Islet precursor cell (in vitro differentiated cells): ENCODE measurements around the gene HAGHL.
A peak's percentile ranks its signal among the peaks of the same experiment; 100 is the strongest.

Experiments
- DNase-seq: peaks from one replicate; pipeline ENCODE4 v3.0.0-alpha.2; 2018

HAGHL gene, protein sequence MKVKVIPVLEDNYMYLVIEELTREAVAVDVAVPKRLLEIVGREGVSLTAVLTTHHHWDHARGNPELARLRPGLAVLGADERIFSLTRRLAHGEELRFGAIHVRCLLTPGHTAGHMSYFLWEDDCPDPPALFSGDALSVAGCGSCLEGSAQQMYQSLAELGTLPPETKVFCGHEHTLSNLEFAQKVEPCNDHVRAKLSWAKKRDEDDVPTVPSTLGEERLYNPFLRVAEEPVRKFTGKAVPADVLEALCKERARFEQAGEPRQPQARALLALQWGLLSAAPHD

DNA sequence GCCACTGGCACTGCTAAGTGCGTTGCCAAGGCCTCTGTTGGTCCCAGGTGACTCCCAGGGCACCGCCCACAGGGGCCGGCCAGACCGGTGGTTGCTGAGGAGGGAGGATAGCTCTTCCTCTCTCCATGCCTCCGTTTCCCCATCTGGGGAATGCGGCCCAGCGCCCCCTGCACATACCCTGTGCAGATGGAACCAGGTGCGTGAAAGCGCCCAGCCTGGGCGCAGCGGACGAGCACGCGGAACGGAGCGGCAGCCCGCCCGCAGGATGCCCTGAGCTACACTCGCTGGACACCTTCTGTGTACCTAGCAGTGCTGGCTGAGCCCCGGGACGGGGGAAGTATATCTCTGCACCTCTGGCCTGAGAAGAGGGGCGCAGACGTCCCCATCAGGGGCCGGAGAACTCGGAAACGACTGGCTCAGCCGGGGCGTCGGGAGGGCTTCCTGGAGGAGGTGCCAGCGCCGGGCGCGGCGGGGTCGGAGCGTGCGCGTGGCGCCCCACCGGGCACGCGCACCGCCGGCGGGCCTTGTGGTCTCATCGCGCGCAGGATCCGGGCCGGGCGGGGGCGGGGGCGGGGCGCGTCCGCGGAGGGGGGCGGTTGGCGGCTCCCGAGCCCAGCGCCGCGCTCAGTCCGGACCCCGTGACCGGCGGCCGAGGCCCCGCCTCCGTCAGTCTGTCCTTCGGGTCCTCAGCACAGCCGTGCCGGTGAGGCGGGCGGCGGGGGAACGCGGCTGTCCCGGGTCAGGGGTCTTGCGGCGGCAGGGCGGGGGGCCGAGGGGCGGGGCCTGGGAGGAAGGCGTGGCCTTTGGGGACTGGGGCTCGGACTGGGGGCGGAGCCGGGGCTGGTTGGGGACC lies at the start of gene HAGHL, which contains the start of gene CCDC78:
HAGHL (plus strand) TSS at position 669 of the 853 bp plus-strand sequence. CDS start 404 bp downstream, outside the sequence.
CCDC78 (minus strand) TSS at position 6 of the 853 bp plus-strand sequence. CDS start 76 bp downstream, outside the sequence.
- DNase-seq, result peak; percentile 80

DNA sequence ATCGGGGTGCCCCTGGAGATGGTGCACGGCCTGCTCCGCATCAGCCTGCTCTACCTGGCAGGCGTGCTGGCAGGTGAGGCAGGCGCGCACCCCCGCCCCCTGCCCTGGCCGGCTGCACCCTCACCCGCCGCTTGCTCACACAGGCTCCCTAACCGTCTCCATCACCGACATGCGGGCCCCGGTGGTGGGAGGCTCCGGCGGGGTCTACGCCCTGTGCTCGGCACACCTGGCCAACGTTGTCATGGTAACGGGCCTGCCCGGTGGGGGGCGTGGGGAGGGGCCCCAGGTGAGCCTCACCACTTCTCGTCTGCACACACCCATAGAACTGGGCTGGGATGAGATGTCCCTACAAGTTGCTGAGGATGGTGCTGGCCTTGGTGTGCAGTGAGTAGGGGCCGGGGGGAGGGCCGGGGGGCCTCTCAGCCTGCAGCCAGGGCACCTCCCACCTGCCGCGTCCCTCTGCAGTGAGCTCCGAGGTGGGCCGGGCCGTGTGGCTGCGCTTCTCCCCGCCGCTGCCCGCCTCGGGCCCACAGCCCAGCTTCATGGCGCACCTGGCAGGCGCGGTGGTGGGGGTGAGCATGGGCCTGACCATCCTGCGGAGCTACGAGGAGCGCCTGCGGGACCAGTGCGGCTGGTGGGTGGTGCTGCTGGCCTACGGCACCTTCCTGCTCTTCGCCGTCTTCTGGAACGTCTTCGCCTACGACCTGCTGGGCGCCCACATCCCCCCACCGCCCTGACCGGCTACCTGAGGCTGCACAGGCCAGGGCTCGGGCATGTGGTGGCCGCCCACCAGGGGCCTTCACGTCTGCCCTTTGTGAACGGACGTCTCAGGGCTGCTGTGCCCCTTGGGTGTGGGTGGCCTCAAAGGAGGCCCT lies 49.4 kb upstream of the HAGHL start:
- DNase-seq, result no peak

DNA sequence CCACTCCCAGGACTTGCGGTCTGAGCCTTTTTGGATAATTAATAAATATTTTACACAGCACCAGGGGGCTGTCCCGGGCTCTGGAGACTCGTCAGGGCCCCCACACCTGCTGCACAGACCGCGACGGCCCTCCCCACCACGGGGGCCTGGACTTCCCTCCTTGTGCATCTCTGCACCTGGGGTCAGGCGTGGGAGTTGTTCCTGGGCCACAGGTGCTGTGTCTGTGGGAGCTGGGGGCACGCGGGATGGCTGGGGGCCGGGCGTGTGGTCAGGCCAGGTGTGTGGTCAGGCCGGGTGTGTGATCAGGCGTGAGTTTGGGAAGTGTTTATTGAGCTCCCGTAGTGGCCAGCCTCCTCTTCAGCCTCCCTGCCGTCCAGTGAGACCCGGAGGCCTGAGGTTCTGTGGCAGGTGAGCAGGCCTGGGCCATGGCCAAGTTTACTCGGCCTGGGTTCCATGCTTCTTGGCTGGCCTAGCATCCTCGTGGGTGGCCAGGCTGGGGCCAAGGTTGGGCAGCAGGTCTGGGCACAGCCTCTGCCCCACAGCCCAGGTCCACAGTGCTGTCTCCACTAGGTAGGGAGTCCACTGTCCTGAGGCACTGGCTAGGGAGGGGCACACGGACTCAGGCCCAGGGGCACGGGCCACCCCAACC lies 48.6 kb upstream of the HAGHL start:
- no peak for DNase-seq

DNA sequence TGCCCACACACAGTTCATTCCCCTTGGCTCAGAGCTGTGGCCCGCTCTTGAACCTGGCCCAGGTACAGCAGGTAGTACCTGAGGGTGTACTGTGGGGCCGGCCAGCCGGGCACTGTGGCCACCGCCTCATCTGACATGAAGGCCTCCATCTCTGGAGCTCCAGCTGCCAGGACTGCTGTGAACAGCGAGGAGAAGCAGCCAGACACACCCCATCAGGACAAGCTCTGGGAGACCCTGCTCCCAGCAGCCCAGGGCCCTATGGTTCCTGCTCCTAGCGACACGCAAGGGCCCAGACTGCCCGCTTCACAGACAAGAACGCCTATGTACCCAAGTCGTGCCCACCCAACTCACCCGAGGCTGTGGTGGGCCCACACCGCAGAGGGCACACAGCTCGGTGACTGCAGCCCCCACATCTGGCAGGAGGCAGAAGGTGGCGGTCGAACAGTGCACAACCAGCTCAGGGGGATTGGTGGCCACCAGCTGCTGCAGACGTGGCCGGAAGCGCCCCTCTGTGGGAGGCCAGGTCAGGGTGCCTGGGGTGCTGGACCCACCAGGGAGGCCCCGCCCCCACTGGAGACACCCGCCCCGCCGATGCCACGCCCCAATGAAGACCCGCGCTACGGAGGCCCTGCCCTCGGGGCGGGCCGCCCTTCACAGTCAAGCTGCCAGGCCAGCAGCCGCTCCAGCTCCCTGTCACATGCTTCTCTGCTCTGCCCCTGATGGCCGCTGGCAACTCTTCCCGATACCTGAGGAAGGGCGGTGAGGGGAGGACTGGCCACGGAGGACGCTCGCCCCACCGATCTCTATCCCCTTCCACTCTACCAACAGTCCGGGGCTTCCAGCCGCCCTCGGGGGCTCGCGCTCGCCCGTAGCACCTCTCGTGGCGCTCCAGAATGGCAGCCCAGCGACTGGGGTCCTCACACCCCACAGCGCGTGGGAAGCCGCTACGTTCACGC lies 47.8 kb upstream of the HAGHL start:
- DNase-seq, result peak; percentile 90

DNA sequence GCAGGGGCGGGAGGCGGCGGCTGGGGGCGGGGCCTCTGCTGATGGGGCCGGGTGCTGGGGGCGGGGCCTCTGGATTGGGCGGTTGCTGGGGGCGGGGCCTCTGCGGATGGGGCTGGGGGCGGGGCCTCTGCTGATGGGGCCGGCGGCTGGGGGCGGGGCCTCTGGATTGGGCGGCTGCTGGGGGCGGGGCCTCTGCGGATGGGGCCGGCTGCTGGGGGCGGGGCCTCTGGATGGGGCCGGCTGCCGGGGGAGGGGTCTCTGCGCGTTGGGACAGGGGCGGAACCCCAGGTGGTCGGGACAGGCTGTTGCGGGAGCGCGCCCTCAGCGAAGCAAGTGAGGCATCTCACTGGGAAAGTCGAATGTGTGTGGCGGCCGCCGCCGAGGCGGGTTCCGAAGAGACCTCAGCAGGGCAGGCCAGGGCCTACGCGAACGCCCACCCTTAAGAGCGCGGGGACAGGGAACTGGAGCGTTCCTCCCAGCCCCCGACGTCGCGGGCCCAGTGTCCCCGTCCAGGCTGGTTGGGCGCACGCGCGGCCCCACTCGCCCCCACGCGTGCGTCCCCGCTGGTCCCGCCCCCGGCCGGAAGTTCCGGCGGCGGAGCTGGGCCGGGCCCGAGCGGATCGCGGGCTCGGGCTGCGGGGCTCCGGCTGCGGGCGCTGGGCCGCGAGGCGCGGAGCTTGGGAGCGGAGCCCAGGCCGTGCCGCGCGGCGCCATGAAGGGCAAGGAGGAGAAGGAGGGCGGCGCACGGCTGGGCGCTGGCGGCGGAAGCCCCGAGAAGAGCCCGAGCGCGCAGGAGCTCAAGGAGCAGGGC lies 46.9 kb upstream of the HAGHL start, which contains the start of gene STUB1:
STUB1 (plus strand) TSS at position 597 of the 811 bp plus-strand sequence; CDS start at position 713, 116 bp downstream.
- peak; percentile 96 for DNase-seq

DNA sequence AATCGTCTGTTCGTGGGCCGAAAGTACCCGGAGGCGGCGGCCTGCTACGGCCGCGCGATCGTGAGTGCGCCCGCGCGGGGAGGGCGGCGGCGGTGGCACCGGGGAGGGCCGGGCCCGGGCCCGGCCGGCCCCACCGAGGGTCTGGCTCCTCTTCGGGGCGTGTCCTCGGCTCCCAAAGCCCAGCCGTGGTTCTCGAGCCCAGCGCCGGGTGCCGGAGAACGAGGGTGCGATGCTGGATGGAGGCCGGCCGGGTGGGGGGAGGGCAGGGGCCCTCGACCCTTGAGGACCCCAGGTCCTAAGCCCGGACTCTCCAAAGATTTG lies 46.3 kb upstream of the HAGHL start:
- DNase-seq, result no peak

DNA sequence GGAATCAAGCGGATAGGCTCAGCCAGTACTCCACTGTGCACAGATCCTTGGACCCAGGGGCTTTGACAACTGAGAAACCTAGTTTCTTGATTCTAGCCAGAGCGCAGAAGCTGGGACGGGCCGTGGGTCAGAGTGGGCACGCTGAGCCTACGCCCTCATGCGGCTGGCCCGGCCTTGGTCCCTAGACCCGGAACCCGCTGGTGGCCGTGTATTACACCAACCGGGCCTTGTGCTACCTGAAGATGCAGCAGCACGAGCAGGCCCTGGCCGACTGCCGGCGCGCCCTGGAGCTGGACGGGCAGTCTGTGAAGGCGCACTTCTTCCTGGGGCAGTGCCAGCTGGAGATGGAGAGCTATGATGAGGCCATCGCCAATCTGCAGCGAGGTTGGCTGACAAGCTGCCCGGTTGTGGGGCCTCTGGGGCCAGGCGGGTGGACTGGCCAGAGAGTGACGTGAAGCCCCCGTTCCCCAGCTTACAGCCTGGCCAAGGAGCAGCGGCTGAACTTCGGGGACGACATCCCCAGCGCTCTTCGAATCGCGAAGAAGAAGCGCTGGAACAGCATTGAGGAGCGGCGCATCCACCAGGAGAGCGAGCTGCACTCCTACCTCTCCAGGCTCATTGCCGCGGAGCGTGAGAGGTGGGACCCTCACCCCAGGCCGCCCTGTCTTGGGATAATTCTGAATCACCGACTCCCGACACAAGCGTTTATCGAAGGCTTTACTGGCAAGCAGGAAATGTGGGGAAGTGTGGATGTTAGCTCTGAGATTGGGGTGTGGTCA lies 45.8 kb upstream of the HAGHL start:
- peak; percentile 70 for DNase-seq

DNA sequence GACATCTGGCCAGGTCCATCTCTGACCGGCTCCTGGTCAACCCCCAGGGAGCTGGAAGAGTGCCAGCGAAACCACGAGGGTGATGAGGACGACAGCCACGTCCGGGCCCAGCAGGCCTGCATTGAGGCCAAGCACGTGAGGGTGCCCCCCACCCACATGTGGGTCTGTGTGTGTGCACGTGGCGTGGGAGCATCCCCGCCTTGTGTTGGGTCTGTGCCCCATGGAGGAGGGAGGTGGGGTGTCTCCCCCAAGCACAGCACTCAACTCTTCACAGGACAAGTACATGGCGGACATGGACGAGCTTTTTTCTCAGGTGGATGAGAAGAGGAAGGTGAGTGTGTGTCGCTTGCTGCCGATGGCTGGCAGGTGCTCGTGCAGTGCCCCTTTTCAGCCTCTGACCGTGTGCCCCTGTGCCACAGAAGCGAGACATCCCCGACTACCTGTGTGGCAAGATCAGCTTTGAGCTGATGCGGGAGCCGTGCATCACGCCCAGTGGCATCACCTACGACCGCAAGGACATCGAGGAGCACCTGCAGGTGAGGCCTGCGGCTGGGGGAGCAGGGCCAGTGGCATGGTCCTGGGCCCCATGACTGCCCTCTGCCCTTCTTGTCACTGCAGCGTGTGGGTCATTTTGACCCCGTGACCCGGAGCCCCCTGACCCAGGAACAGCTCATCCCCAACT lies 45.0 kb upstream of the HAGHL start:
- no peak for DNase-seq

DNA sequence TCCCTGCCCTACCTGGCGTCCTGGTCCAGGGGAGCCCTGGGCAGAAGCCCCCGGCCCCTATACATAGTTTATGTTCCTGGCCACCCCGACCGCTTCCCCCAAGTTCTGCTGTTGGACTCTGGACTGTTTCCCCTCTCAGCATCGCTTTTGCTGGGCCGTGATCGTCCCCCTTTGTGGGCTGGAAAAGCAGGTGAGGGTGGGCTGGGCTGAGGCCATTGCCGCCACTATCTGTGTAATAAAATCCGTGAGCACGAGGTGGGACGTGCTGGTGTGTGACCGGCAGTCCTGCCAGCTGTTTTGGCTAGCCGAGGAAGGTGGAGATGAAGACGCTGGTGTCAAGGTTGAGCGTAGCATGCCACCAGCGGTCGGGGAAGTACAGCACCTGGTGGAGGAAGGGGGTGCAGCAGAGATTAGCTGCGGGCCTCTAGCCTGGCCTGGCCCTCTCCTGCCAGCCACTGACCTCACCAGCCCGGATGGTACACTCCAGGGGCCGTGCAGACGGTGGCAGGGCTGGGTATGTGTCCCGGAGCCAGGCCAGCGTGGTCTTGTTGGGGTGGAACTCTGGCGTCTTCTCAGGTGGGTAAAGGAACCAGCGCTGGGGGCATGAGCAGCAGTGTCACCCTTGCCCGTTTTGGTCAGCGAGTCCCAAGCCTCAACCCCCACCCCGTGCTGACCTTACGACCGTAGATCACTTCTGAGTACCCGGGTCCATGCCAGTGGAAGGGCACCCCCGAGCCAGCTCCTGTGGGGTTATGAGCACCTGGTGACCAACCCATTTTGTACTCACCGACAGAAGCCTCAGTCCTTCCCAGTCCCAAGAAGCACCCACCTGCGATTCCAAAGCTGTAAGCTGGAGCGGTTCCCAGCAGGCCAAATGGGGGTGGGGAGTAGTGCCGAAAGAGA lies 44.2 kb upstream of the HAGHL start:
- no peak for DNase-seq

DNA sequence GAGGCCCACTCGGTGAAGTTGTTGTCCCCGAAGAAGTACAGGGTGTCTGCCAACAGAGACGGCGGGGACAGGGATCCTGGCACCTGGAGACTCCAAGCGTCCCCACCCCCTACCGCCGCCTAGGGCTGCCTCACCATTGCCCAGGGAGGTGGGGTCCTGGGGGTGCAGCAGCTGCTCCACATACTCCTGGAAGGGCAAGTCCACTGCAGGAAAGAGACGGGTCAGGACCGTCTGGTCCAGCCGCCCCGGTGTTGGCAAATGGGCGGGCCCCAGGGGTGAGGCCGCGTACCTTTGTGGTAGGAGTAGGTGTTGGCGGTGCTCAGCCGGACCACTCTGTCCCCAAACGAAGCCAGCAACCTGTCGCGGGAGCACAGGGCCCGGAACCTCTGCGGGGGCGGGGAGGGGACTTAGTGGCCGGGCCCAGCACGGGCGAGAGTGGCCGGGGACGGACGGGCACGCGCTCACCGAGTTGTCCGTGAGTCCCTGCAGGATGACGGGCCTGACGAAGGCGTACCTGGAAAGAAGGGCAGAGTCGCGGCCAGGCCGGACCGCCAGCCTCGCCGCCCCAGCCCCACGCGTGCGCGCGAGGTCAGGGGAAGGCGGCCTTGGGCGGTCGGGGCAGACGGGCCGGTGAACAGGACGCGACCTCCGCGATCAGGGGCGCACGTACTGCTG lies 43.4 kb upstream of the HAGHL start:
- DNase-seq, result no peak

DNA sequence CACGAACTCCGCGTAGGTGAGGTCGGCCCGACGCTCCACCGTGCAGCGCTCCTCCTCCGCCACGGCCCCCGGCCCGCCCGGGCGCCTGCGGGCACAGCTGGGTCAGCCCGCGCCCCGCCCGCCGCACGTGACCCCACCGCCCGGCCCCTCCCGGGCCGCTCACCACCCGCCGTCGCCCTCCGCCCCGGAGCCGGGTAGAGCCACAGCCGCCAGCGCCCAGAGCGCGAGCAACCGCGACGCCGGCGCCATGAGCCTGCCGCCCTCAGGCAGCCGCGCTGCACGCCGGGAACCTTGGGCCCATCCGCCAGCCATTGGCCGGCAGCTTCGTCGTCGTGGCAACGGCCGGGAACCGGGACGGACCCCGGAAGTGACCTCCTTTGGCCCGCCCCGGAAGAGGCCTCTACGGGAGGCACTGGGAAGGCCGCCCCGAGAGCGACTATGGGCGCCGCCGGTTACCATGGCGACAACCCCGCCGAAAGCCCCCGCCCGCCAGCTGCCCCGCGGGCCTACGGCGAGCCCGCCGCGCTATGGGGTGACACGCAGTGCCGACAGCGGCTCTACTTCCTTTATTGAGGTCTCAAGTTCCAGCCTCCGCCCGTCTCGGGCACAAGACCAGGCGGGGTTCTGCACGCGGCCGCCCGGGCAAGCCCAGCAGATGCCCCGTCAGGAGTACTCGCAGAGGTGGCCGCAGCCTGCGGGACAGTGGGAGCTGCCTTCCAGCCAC lies 42.7 kb upstream of the HAGHL start, which contains the start of gene JMJD8:
JMJD8 (minus strand) TSS at position 264 of the 724 bp plus-strand sequence; CDS start at position 249, 15 bp downstream.
- peak; percentile 97 for DNase-seq

DNA sequence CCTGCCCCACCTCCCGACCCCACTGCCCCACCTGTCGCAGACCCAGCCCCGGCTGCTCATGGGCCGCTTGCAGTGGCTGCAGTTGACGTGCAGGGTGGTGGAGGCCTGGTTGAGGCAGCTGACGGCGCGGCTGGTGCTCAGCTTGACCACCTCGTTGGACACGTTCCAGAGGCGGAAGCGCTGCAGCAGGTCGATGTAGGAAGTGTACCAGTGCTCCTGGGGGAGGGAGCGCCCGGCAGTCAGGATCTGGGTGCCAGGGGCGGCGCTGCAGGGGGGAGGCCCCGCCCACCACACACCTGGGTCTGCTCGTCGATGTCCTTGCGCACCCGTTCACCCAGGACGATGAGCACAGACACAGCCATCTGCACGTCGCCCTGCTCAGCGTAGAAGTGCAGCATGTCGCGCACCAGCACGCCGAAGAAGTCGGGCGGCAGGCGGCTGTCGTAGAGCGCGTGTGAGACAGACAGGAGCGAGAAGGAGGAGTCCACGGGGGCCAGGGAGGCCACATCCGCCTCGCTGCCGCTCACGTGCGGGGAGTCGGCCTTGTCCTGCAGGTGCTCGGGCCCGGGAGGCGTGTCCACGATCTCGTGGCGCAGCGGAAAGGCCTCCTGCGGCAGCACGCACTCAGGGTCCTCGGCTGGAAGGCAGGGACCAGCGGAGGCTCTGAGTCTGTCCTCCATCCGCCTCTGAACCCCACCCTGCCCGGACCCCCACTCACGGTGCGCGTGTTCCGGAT lies 41.8 kb upstream of the HAGHL start:
- DNase-seq, result no peak

DNA sequence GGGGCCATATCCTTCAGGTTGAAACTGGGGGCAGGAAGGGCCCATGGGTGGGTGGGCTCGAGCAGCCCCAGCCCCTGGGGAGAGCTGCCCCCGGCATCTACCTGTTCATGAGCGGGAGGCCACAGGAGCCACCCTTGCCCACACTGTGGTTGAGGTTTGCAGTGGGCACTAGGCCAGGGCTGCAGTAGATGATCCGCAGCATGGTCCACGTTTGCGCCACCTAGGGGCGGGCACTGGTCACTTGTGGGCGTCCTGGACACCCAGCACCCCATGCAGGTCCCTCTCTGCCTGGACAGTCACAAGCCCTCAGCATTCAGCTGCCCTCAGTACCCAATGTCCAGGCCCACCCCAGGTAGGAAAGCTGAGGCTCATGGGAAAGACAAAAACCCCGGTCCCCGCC lies 40.9 kb upstream of the HAGHL start:
- DNase-seq, result no peak

DNA sequence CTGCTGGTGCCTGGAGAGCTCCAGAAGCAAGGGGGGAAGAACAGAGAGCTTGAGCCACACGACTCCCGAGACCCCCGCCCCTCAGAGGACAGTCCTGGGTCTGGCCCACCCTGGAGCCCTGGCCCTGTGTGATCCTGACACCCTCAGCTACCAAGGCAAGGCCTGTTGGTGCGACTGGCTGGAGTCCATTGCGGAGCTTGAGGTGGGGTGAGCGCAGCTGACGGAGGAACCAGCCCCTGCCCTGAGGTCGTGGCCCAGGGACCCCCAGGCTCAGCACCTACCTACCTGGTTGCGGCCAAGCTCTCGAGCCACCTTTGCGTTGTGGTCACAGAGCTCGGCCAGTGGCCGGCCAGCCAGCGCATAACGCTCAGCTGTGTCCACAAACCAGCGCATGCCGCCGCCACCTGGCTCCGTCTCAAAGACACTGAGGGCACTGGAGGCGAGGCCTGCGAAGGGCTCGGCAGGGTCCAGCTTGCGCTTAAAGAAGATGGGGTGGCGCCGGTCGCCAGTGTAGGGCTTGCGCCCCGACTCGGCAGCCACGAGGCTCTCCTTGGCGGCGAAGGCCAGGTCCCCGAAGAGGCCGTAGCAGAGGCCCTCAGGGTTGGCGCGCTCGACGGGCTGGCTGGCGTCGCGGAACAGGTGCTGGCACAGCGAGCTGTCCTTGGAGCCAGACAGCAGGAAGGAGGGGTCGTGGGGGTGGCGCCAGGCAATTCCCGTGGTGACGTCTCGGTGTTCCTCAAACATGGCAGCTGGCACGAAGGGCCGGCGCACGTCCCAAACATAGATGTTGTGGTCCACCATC lies 40.2 kb upstream of the HAGHL start:
- DNase-seq, result no peak

DNA sequence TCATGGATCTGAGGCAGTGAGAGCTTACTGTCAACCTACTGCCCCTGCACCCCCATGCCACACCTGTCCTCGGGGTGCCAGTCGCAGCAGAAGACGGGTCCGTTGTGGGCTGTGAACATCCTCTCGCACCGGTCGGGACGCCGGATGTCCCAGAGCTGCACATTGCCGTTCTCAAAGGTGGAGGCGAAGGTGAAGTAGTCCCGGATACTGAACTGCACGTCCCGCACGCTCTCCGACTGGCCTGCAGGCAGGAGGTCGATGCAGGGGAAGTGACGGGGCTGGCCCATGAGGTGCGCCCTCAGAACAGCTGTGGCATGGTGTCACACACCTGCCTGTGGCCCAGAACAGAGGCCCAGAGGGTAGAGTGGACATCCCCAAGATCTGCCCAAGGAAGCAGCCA lies 39.4 kb upstream of the HAGHL start:
- DNase-seq, result no peak
